ENCODE data around the gene PYROXD2. TPM values are rescaled to one million over a fixed set of nuclear protein-coding genes. Genes with fewer than 3 reads are reported as not detected.

The PYROXD2 gene
- total RNA-seq, 2 experiments from 2014 or later = 5.1 to 7.5 TPM

- Mint-ChIP-seq H3K27me3 (no peaks in the 10 kb centered on the region), H3K4me3 (no peak overlapping the region), H3K4me1 (peaks cover 14% of the 10 kb centered on the region), H3K27ac (peak overlapping the region; percentile 62), H3K9me3 (ENCODE audit: low read depth) (no peaks in the 10 kb centered on the region), H3K36me3 (no peaks in the 10 kb centered on the region)
- no peak for DNase-seq
- peak; percentile 54 for ATAC-seq
- CTCF ChIA-PET = interaction anchor here (1.2 kb wide), 1 partner anchor 22 kb away, joined by 3 read pairs; no protein-coding TSS in a partner anchor
These were observed 11.0 kb downstream of the PYROXD2 start for GRCh38 chr10:98403812-98404504.

DNA sequence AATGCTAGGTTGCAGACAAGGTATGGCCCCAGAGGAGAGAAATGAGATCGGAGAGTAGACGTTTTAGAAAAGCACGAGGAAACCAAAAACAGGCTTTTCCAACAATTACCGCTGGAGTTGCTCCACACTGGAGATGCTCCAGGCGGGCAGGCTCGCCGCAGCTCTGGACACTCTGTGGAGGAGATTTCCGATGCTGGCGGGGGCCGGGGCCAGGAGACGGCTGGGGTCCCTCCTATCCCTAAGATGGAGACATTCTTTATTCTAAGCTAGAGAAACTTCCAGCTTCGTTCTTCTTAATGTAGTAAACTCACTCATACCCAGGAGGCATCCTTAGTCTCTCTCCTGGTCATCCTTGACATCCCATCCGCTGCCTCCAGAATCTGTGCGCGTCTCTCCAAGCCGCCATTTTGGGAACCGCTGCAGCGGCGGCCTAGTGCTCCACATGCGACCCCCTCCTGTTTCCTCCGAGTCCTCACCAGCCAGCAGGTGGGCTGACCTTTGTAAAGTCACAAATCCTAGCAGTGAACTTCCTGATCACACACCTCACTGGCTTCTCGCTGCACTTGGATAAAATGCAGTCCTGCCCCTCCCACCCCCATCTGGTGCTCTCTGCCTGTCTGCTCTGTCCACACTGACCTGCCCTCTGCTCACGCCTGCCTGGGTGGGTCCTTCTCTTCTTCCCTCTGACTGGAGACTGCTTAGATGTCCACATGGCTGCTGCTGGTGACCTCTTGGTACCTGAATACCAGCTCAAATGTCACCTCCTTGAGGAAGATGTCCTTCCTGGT is 11.9 kb downstream of the PYROXD2 start:
- no peak for ATAC-seq
- H3K36me3 Mint-ChIP-seq = no peaks in the 10 kb centered on the region
- no peaks in the 10 kb centered on the region for H3K9me3 Mint-ChIP-seq (ENCODE audit: low read depth)
- H3K27me3 Mint-ChIP-seq = no peaks in the 10 kb centered on the region
- H3K4me3 Mint-ChIP-seq = no peak overlapping the region
- no peak for DNase-seq
- CTCF ChIA-PET = interaction anchor here (1.2 kb wide), 1 partner anchor 23 kb away, joined by 3 read pairs; no protein-coding TSS in a partner anchor
- H3K4me1 Mint-ChIP-seq = peaks cover 14% of the 10 kb centered on the region
- peak overlapping the region; percentile 2 for H3K27ac Mint-ChIP-seq

DNA sequence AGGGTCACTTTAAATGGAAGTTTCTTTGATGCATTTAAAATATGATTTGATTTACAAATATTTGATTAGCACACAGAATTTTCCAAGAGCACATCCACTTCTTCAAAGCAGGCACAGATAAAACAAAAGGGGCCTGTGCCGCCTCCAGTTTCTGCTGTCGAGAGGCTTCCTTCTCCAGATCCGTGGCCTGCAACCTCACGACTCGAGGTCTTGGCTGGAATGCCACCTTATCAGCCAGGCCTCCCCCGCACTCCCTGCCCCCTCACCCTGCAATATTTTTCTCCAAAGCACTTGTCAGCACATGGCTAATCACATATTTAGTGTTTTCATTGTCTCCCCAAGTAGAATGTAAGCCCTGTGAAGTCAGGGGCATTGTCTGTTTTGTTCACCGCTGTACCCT is 12.5 kb downstream of the PYROXD2 start:
- H3K4me3 Mint-ChIP-seq = no peak overlapping the region
- no peaks in the 10 kb centered on the region for H3K9me3 Mint-ChIP-seq (ENCODE audit: low read depth)
- ATAC-seq (no peak), DNase-seq (no peak)
- no peaks in the 10 kb centered on the region for H3K27me3 Mint-ChIP-seq
- CTCF ChIA-PET = no interaction called here
- H3K4me1 Mint-ChIP-seq = peaks cover 14% of the 10 kb centered on the region
- H3K36me3 Mint-ChIP-seq = no peaks in the 10 kb centered on the region
- H3K27ac Mint-ChIP-seq = no peak overlapping the region

GRCh38 chr10:98400482-98400881 is 14.5 kb downstream of the PYROXD2 start:
- CTCF ChIA-PET = no interaction called here
- Mint-ChIP-seq H3K27ac (no peak overlapping the region), H3K36me3 (peaks cover 2% of the 10 kb centered on the region), H3K9me3 (ENCODE audit: low read depth) (no peaks in the 10 kb centered on the region), H3K4me1 (peaks cover 14% of the 10 kb centered on the region), H3K27me3 (no peaks in the 10 kb centered on the region), H3K4me3 (no peak overlapping the region)
- ATAC-seq (no peak), DNase-seq (no peak)

DNA sequence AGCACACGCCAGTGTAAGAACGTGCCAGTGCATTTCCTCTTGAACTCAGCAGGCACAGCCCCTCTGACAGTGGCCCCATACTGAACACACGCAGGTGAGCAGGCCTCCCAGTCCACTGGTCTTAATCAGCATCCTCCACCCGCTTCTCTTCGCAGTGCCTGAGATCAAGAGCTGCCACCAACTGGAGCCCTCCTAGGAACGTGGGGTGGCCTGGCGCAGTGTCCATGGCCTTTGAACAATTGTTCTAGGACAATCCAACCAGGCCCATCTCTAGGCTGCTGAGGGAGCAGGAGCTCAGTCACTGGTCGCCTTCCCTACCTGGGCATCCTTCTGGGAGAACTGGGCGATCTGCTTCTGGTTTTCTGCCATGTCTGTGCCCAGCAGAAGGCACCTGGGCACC is 15.2 kb downstream of the PYROXD2 start:
- ATAC-seq = no peak
- no peak overlapping the region for H3K27ac Mint-ChIP-seq
- no peak for DNase-seq
- no peak overlapping the region for H3K4me3 Mint-ChIP-seq
- H3K4me1 Mint-ChIP-seq = peaks cover 14% of the 10 kb centered on the region
- H3K27me3 Mint-ChIP-seq = no peaks in the 10 kb centered on the region
- H3K9me3 Mint-ChIP-seq (ENCODE audit: low read depth) = no peaks in the 10 kb centered on the region
- H3K36me3 Mint-ChIP-seq = peaks cover 2% of the 10 kb centered on the region
- CTCF ChIA-PET = no interaction called here

- peaks cover 2% of the 10 kb centered on the region for H3K36me3 Mint-ChIP-seq
- CTCF ChIA-PET = no interaction called here
- H3K27me3 Mint-ChIP-seq = no peaks in the 10 kb centered on the region
- H3K4me3 Mint-ChIP-seq = no peak overlapping the region
- DNase-seq (no peak), ATAC-seq (no peak)
- H3K27ac Mint-ChIP-seq = no peak overlapping the region
- peaks cover 10% of the 10 kb centered on the region for H3K4me1 Mint-ChIP-seq
- no peaks in the 10 kb centered on the region for H3K9me3 Mint-ChIP-seq (ENCODE audit: low read depth)
These were observed 17.8 kb downstream of the PYROXD2 start for GRCh38 chr10:98397089-98397600.

DNA sequence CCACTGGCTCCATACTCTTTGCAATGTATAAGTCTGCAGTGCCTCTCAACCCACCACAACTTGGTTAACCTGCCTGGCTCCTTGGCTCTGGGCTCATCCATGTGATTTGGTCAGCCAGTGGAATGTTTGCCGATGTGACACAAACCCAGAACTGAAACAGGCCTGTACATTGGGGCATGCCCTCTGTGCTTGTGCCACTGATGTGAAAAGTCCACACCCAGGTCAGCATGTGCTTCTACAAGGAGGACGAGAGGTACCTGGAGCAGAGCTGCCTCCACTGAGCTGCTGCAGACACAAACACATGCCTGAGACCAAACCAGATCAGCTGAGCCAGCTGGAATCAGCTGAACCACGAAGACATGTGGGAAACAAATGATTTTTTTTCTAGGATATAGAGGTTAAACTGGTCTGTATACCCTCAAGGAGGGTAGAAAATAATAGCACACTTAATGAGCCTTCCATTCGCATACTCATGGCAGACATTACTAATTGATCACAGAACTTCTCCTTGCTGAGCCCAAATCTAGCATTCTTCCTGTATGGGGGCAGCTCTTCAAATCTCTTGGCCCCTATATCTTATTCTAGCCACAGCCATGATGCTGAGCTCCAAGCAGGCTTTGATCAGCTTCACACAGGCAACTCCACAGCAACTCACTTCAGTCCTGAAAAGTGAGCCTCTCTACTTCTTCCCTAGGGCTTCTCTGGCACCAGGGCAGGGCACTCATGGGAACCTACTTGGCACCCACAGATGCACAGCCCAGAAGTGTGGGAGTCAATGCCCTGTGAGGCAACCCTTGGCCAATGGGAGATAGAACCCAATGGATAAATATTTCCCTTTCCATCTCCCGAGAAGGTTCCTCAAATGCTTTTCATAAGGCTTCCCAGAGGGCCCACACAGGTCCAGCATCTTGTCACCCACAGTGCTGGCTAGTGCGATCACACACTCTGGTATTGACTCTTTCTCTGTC is 18.6 kb downstream of the PYROXD2 start:
- ATAC-seq = no peak
- DNase-seq = no peak
- CTCF ChIA-PET = no interaction called here
- Mint-ChIP-seq H3K36me3 (peaks cover 2% of the 10 kb centered on the region), H3K4me3 (no peak overlapping the region), H3K27ac (no peak overlapping the region), H3K4me1 (peaks cover 16% of the 10 kb centered on the region), H3K27me3 (no peaks in the 10 kb centered on the region), H3K9me3 (ENCODE audit: low read depth) (no peaks in the 10 kb centered on the region)

DNA sequence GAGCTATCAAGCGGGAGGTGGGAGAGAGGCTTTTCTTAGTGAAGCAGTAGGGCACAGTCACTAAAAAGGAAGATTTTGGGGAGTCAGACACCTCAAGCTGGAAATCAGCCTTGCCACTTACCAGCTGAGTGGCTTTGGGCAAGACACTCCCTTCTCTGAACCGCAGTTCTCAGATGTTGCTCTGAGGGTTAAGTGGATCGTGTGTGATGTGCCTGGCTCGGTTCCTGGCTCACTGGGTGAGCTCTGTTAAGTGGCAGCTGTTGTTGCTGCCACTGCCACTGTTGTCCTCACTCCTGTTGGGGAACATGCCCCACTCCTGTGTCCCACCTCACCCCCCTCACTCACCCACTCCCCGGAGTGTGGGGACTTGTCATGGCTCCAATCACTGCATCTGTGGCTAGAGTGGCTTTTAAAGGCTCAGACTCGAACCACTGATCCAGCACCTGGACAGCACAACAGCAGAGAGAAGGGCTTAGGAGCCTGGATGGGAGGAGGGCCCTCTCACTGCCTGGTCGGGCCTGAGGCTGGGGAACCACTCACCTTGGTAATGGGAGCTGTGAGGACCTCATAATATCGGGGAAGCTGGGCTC is 20.0 kb downstream of the PYROXD2 start:
- Mint-ChIP-seq H3K4me3 (no peak overlapping the region), H3K4me1 (peaks cover 29% of the 10 kb centered on the region), H3K36me3 (peaks cover 2% of the 10 kb centered on the region), H3K27me3 (no peaks in the 10 kb centered on the region), H3K9me3 (ENCODE audit: low read depth) (no peaks in the 10 kb centered on the region), H3K27ac (peak overlapping the region; percentile 7)
- ATAC-seq = no peak
- no peak for DNase-seq
- CTCF ChIA-PET = interaction anchor here (0.7 kb wide), 1 partner anchor 1009 kb away, joined by 3 read pairs; no protein-coding TSS in a partner anchor

DNA sequence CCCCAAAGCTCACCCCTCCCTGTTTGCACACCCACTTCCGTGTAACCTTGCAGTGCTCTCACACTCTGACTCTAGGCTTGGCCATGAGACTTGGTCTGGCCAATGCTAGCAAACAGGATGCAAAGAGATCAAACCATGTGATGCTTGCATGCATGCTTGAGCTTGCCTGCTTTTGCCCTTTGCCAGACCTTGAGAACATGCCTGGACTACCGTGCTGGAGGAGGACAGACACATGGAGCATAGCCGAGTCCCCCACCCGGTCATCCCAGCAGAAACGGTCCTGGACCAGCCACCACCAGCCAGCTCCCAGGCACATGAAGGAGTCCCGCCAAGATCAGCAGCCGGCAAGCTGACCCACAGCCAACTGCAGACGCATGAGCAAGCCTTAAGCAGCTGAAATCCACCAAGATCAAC is 23.4 kb downstream of the PYROXD2 start:
- Mint-ChIP-seq H3K4me1 (peaks cover 29% of the 10 kb centered on the region), H3K9me3 (ENCODE audit: low read depth) (no peaks in the 10 kb centered on the region), H3K27ac (peak overlapping the region; percentile 69), H3K4me3 (no peak overlapping the region), H3K36me3 (peaks cover 2% of the 10 kb centered on the region), H3K27me3 (no peaks in the 10 kb centered on the region)
- peak; percentile 87 for ATAC-seq
- DNase-seq = peak; percentile 71
- CTCF ChIA-PET = no interaction called here

GRCh38 chr10:98391065-98391464 is 23.9 kb downstream of the PYROXD2 start:
- H3K4me3 Mint-ChIP-seq = peak overlapping the region; percentile 1
- CTCF ChIA-PET = no interaction called here
- H3K36me3 Mint-ChIP-seq = no peaks in the 10 kb centered on the region
- no peaks in the 10 kb centered on the region for H3K27me3 Mint-ChIP-seq
- peaks cover 29% of the 10 kb centered on the region for H3K4me1 Mint-ChIP-seq
- H3K27ac Mint-ChIP-seq = peak overlapping the region; percentile 69
- ATAC-seq (peak; percentile 35), DNase-seq (peak; percentile 63)
- H3K9me3 Mint-ChIP-seq (ENCODE audit: low read depth) = no peaks in the 10 kb centered on the region

DNA sequence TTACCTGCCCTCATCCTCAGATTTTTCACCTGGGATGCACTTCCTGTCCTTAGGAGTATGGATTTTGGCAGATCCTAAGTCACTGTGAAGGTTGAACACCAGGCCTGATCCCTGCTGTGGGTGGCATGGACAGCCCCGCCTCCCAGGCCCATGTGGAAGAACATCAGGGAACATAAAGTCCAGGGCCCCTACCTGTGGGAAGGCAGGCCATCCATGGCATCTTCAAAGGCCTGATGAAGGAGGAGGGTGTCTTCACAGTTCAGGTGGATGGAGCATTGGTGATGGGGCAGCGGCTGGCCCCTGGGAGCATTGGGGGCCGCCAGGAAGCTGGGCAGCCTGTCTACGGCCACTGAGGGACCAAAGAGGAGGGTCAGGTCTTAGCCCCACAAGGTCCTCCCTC is 24.6 kb downstream of the PYROXD2 start:
- H3K27me3 Mint-ChIP-seq = no peaks in the 10 kb centered on the region
- H3K27ac Mint-ChIP-seq = peak overlapping the region; percentile 69
- H3K36me3 Mint-ChIP-seq = no peaks in the 10 kb centered on the region
- H3K4me1 Mint-ChIP-seq = peaks cover 29% of the 10 kb centered on the region
- no peak for ATAC-seq
- H3K9me3 Mint-ChIP-seq (ENCODE audit: low read depth) = no peaks in the 10 kb centered on the region
- no peak overlapping the region for H3K4me3 Mint-ChIP-seq
- DNase-seq = no peak
- CTCF ChIA-PET = no interaction called here

DNA sequence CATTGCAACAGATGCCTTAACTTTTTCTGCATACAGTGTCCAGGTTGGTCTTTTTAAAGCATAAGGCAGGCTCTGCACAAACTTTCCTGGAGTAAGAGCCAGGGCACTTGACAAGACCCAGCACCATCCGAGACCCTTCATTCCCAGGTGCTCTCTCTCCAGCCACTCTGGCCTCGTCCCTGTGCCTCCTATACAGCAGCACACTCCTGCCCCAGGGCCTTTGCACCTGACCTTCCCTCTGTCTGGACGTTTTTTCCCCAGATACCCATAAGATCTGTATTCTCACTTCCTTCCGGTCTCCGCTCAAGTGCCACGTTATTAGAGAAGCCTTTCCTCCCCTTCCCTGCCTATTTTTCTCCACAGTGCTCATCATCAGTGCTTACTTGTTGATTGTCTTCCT is 25.6 kb downstream of the PYROXD2 start:
- H3K4me3 Mint-ChIP-seq = no peak overlapping the region
- ATAC-seq (no peak), DNase-seq (no peak)
- CTCF ChIA-PET = no interaction called here
- H3K27ac Mint-ChIP-seq = no peak overlapping the region
- H3K36me3 Mint-ChIP-seq = no peaks in the 10 kb centered on the region
- H3K4me1 Mint-ChIP-seq = peaks cover 26% of the 10 kb centered on the region
- no peaks in the 10 kb centered on the region for H3K9me3 Mint-ChIP-seq (ENCODE audit: low read depth)
- H3K27me3 Mint-ChIP-seq = no peaks in the 10 kb centered on the region
